ENCODE results near the gene SRRT.
"Not testable (repeated sequence)": the region's sequence is repeated elsewhere in the genome, so short reads cannot be mapped to it uniquely, and the experiment has no call there.

The SRRT gene

GRCh38 chr7:100854899-100855298 lies 20.0 kb upstream of the SRRT start:
- DNase-seq: not testable (repeated sequence)

GRCh38 chr7:100855515-100855914 lies 19.4 kb upstream of the SRRT start:
- DNase-seq: no peak

GRCh38 chr7:100856871-100857282 lies 18.0 kb upstream of the SRRT start:
- no peak for DNase-seq

DNA sequence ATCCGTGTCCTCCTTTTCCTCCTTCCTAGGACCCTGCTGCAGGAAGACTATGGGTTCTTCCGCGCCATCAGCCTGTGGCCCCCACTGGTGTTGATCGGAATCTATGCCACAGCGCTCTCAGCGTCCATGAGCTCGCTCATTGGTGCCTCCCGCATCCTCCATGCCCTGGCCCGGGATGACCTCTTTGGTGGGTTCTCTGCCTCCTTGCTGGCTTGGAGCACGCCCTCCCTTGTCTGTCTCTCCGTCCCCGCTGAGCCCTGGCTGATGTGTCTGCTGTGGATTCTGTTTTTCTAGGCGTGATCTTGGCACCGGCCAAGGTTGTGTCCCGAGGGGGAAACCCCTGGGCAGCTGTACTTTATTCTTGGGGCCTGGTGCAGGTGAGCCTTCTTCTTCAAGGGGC lies 15.0 kb upstream of the SRRT start:
- no peak for DNase-seq

DNA sequence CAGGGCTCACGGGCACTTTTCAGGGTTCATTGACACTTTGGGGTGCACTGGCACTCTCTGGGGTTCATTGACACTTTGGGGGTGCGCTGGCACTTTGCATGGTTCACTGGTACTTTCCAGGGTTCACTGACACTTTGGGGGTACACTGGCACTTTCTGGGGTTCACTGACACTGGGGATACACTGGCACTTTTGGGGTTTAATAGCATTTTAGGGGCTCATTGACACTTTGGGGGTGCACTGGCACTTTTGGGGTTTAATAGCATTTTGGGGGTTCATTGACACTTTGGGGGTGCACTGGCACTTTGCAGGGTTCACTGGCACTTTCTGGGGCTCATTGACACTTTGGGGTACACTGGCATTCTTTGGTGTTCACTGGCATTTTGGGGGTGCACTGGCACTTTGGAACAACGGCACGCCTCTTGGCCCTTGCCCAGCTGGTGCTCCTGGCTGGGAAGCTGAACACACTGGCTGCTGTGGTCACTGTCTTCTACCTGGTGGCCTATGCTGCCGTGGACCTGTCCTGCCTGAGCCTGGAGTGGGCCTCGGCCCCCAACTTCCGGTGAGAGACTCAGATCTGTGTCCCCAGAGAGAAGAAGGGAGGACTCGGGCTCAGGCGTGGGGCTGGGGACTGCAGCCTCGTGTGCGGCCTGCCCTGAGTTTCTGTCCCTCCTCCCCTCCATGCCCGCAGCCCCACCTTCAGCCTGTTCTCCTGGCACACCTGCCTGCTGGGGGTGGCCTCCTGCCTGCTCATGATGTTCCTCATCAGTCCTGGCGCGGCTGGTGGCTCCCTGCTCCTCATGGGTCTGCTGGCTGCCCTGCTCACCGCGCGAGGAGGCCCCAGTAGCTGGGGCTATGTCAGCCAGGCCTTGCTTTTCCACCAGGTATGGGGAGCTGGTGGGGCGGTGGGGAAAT lies 13.9 kb upstream of the SRRT start:
- DNase-seq: no peak

- DNase-seq: no peak
Measured at GRCh38 chr7:100861616-100861985, 13.3 kb upstream of the SRRT start.

- no peak for DNase-seq
Measured at GRCh38 chr7:100863406-100863950, 11.4 kb upstream of the SRRT start.

DNA sequence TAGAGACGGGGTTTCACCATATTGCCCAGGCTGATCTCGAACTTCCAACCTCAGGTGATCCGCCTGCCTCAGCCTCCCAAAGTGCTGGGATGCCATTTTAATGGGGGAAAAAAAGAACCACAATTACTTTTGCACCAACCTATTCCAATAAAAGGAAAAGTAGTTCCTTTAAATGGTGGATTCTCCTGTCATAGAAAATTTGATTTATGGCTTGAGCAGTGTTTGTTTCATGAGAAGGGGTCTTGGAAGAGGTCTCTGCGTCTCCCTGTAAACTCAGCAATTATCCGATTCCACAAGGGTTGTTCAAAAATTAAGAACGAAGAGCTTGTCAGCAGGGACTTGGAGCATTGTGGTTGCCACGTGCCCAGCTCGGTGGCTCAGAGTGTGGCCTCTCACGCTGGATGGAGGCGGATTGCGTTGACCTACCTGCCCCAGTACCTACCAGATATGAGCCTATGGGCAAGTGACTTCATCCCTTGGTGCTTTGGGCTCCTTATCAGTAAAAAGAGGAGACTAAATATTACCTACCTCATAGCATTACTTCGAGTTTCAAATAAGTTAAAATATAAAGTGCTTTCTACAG lies 10.5 kb upstream of the SRRT start:
- DNase-seq: no peak

GRCh38 chr7:100865372-100865911 lies 9.5 kb upstream of the SRRT start:
- peak; percentile 14 for DNase-seq

GRCh38 chr7:100865938-100866728 lies 8.8 kb upstream of the SRRT start:
- DNase-seq: peak; percentile 65

- no peak for DNase-seq
Measured at GRCh38 chr7:100866729-100867039, 8.2 kb upstream of the SRRT start.

DNA sequence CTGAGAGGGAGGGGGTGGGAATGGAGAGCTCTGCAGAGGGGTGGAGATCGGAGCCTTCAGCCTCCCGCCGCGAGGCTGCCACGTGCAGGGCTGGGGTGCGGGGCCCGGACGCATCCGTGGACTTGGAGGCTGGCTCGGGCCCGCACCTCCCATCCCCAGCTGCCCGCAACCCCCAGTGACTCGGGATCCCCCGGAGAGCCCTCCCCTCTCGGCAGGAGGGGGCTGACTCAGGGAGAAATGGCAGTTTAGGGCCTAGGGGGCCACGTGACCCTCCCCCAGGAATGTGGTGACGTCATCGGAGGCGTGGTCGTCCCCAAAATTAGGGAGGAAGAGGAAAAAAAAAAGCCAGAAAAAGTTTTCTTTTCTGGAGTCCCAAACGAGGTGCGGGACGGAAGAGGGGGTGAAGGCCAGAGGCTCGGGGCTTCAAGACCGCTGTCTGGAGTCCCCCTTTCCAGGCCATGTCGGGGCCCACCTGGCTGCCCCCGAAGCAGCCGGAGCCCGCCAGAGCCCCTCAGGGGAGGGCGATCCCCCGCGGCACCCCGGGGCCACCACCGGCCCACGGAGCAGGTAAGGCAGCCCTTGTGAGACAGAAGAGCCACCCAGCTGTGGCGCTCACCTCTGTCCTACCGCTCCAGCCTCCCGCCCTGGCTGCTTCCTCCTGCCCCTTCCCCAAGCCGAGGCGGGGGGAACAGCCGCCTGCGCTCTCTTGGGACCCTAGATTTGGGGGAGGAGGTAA lies 7.7 kb upstream of the SRRT start, which contains the start of gene TRIP6:
TRIP6 (plus strand) TSS at position 348 of the 736 bp plus-strand sequence; CDS start at position 459, 111 bp downstream.
- DNase-seq: no peak

DNA sequence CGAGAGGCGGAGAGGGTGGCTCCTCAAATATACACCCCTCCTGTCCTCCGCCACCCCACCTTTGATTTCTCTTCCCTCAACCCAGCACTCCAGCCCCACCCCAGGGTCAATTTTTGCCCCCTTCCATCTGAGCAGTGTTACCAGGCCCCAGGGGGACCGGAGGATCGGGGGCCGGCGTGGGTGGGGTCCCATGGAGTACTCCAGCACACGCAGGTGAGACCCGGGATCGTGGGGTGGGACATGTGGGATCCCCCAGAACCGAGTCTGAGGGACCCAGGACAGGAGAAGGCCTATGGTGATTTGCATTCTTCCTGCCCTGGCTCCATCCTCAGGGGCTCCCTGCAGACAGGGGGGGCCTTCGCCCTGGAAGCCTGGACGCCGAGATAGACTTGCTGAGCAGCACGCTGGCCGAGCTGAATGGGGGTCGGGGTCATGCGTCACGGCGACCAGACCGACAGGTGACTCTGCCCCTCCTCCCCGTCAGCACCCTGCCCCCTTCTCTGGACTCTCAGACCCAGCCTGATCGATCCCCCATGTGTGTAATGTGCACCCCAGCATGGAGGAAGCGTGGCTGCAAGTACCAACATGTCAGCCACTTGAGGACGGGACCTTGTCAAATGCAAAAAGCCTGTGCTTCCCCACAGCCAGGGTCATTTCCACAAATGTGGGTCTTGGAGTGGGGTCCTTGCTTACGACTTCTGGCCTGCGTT lies 7.0 kb upstream of the SRRT start:
- no peak for DNase-seq

DNA sequence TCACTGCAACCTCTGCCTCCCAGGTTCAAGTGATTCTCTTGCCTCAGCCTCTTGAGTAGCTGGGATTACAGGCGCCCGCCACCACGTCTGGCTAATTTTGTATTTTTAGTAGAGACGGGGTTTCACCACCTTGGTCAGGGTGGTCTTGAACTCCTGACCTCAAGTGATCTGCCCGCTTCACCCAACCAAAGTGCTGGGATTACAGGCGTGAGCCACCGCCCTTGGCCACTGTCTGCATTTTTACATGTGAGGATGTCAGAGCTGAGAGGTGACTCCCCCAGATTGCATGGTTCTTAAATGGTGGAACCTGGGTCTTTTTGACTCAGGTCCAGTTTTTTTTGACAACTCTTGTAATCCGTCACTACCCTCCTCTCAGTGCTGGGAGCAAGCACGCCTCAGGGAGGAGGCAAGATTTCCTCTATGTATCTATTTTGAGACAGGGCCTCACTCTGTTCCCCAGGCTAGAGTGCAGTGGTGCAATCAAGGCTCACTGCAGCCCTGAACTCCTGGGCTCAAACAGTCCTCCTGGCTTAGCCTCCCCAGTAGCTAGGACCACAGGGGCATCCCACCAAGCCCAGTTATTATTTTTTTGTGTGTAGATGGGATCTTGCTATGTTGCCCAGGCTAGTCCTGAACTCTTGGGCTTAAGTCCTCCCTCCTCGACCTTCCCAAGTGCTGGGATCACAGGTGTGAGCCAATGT lies 1.2 kb upstream of the SRRT start:
- DNase-seq: no peak

- DNase-seq: no peak
Measured at GRCh38 chr7:100874300-100874576, 665 bp upstream of the SRRT start.

DNA sequence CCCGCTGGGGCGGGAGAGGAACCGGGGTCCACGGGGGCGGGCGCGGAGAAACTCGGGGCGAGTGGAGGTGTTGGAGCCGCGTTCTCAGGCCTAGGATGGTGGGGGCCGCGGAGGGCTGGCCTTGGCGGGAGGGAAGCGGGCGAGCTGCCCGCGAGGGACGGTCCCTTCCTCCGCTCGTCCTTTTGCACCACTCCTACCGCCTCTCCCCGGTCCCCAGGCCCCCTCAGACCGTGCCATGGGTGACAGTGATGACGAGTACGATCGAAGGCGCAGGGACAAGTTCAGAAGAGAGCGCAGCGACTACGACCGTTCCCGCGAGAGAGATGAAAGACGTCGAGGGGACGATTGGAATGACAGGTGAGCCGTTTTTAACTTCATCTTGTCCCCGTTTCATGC lies 451 bp downstream of the SRRT start:
- DNase-seq: peak; percentile 29

DNA sequence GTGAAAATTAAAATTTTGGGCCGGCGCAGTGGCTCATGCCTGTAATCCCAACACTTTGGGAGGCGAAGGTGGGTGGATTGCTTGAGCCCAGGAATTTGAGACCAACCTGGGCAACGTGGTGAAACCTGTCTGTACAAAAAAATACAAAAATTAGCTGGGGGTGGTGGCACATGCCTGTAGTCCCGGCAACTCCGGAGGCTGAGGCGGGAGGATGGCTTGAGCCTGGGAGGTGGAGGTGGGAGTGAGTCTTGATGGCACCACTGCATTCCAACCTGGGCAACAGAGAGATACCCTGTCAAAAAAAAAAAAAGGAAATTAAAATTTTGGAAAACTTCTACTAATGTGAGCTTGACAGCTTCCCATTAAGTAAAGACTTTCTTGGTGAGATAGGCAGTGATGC lies 3.1 kb downstream of the SRRT start:
- no peak for DNase-seq

DNA sequence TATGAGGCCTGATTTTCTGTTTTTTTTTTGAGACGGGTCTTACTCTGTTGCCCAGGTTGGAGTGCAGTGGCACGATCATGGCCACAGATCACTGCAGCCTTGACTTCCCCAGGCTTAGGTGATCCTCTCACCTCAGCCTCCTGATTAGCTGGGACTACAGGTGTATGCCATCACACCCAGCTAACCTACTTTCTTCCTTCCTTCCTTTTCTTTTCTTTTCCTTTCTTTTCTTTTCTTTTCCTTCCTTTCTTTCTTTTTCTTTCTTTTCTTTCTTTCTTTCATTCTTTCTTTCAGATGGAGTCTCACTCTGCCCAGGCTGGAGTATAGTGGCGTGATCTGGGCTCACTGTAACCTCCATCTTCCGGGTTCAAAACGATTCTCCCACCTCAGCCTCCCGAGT lies 3.8 kb downstream of the SRRT start:
- no peak for DNase-seq

- no peak for DNase-seq
Measured at GRCh38 chr7:100879685-100880261, 4.9 kb downstream of the SRRT start.

DNA sequence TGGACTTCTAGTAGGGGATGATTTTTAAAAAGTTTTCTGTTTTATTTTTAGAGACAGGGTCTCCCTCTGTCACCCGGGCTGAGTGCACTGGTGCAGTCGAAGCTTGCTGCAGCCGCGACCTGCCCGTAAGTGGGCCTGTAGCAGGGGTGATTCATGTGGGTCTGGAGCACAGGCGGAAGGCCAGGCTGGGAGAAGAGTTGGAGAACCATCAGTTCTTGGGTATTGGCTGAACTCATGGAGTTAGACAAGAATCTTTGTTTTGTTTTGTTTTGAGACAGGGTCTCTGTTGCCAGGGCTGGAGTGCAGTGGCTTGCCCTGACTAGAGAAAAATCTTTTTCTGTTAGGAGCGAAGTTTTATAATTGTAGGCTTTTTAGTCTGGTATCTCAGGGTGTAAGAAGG lies 5.7 kb downstream of the SRRT start:
- no peak for DNase-seq

DNA sequence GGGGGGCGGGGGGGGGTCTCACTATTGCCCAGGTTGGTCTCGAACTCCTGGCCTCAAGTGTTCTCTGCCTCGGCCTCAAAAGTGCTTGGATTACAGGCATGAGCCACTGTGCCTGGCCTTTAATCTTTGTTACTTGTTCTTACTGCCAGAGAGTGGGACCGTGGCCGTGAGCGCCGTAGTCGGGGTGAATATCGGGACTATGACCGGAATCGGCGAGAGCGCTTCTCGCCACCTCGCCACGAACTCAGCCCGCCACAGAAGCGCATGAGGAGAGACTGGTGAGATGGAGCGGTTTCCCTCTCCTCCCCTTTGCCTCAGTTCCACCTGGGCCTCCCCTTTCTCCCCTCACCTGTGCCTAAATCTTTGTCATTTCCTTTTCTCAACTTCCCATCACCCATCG lies 6.2 kb downstream of the SRRT start:
- no peak for DNase-seq
